Activated CD8-positive, alpha-beta memory T cell treated with anti-CD3 and anti-CD28 coated beads, Interleukin-2, amount 10 ng/mL, durations not matched to agents 7 days and 5 days (primary cell): ENCODE data around the gene PLB1. TPM values are rescaled to one million over a fixed set of nuclear protein-coding genes. Genes with fewer than 3 reads are reported as not detected.
A peak's percentile ranks its signal among the peaks of the same experiment; 100 is the strongest.

Experiments used
- ATAC-seq: fragments of 150-1000 bp; cut with Tn5 transposase; one replicate; pipeline ENCODE4 v1.10.0; 2021; ENCODE audit warnings: moderate library complexity
- CTCF ChIA-PET: fragments of 350-600 bp; sonication (Branson Sonifier 250); formaldehyde crosslinking; loops from one replicate; lab custom pipeline; 2021; ENCODE audit warnings: antibody characterized with exemption; lab: Charles Lee
- DNase-seq: peaks from one replicate; pipeline ENCODE4 v3.0.0-alpha.2; 2020
- H3K27ac Mint-ChIP-seq: one replicate; pipeline ENCODE4 v1.8.0; 2021; ENCODE audit warnings: mild to moderate bottlenecking, mixed read lengths
- H3K27me3 Mint-ChIP-seq: one replicate; pipeline ENCODE4 v1.8.0; 2021; ENCODE audit warnings: mixed read lengths
- H3K36me3 Mint-ChIP-seq: one replicate; pipeline ENCODE4 v1.8.0; 2021; ENCODE audit warnings: mild to moderate bottlenecking, mixed read lengths
- H3K4me1 Mint-ChIP-seq: one replicate; pipeline ENCODE4 v1.8.0; 2021; ENCODE audit warnings: mixed read lengths
- H3K4me3 Mint-ChIP-seq: one replicate; pipeline ENCODE4 v1.8.0; 2021; ENCODE audit warnings: mild to moderate bottlenecking, moderate library complexity, mixed read lengths
- H3K9me3 Mint-ChIP-seq: one replicate; pipeline ENCODE4 v1.8.0; 2022; ENCODE audit warnings: low read depth, mixed read lengths
- total RNA-seq, 2 experiments: library from RNA; stranded (reverse); gene quantifications; one replicate each; pipeline ENCODE4 v1.2.3, GENCODE V29; 2021

PLB1 gene
- total RNA-seq, 2 experiments from 2014 or later = 0.67 to 1.2 TPM

DNA sequence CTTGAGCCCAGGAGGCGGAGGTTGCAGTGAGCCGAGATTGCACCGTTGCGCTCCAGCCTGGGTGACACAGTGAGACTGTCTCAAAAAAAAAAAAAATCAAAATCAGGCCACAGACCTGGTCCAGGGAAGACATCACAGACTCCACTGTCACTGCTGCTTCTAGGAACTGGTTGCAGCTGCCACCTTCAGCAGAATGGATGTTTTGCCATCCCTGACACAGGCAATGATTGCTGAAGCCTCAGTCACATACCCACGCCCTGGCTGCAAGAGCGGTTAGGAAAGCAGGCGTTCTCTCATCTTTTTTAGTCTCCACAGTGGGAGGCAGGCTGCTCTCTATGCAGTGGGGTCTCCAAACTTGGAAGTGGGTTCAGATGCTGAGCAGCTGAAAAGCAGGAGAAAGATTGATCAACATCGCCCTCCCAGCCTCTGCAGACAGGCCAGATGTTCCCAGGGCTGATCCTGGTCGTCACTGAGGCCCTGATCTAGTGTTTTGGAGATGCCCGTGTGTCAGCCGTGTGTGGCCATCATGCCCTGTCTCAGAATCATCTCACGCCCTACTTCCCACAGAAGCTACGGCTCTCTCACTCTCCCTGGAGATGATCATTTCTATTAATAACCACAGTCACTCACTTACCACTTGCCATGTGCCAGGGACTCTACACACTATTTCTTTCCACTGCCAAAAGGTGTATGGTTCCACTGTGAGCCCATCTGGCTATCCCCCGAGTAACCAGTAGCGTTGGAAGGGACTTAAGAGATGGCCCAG lies 91.8 kb downstream of the PLB1 start:
- Mint-ChIP-seq H3K4me3 (no peak overlapping the region), H3K4me1 (peaks cover 41% of the 10 kb centered on the region), H3K9me3 (no peaks in the 10 kb centered on the region), H3K27me3 (no peaks in the 10 kb centered on the region), H3K36me3 (no peaks in the 10 kb centered on the region), H3K27ac (peak overlapping the region; percentile 13)
- CTCF ChIA-PET = interaction anchor here (3.8 to 5.6 kb wide), 2 partner anchors 8 to 21 kb away, joined by 19 to 44 read pairs; no protein-coding TSS in a partner anchor
- DNase-seq = no peak
- no peak for ATAC-seq

- H3K4me3 Mint-ChIP-seq = no peak overlapping the region
- H3K9me3 Mint-ChIP-seq = no peaks in the 10 kb centered on the region
- CTCF ChIA-PET = interaction anchor here (2.9 kb wide), 1 partner anchor 22 kb away, joined by 14 read pairs; no protein-coding TSS in a partner anchor
- H3K27ac Mint-ChIP-seq = peak overlapping the region; percentile 13
- ATAC-seq (no peak), DNase-seq (no peak)
- no peaks in the 10 kb centered on the region for H3K36me3 Mint-ChIP-seq
- H3K27me3 Mint-ChIP-seq = no peaks in the 10 kb centered on the region
- peaks cover 41% of the 10 kb centered on the region for H3K4me1 Mint-ChIP-seq
Measured at GRCh38 chr2:28588292-28588670, 92.4 kb downstream of the PLB1 start.

DNA sequence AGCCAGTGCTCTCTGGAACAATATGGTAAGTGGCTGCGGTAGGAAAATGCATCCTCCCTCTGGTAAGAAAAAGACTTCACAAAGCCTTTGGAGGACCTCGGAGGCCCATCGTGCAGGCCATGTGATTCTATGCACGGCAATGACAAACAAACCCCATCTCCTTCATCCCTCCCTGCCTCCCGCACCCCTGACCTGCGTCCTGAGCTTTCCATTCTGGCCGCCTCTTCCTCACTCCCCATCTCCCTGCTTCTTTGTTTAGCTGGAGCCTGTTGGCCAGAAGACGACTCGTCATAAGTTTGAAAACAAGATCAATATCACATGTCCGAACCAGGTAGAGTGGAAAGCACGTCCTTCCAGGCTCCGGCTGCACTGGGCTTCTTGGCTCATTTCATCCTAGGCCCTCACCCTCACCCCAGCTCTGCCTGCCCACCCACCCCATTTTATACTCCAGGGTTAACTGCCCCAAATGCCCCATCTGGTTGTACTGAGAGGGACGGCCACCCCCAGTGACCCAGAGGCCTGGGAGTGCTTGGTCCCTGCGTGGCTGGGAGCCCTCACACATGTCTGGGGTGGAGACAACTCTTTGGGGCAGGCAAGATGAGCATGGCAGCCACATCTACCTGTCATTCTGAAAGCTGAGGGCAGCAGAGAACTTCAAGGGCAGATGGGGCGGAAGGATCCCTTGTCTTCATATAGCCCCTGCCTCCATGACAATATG lies 94.0 kb downstream of the PLB1 start:
- H3K4me3 Mint-ChIP-seq = no peak overlapping the region
- ATAC-seq = no peak
- H3K4me1 Mint-ChIP-seq = peaks cover 39% of the 10 kb centered on the region
- H3K27me3 Mint-ChIP-seq = no peaks in the 10 kb centered on the region
- CTCF ChIA-PET = interaction anchor here (2.9 to 8.6 kb wide), 2 partner anchors 23 to 163 kb away, joined by 14 to 142 read pairs; partner anchors contain the start of gene PPP1CB
- DNase-seq = no peak
- no peak overlapping the region for H3K27ac Mint-ChIP-seq
- no peaks in the 10 kb centered on the region for H3K9me3 Mint-ChIP-seq
- H3K36me3 Mint-ChIP-seq = no peaks in the 10 kb centered on the region

GRCh38 chr2:28590496-28591301 lies 94.8 kb downstream of the PLB1 start:
- Mint-ChIP-seq H3K36me3 (no peaks in the 10 kb centered on the region), H3K9me3 (no peaks in the 10 kb centered on the region), H3K4me1 (peaks cover 37% of the 10 kb centered on the region), H3K4me3 (no peak overlapping the region), H3K27me3 (no peaks in the 10 kb centered on the region), H3K27ac (no peak overlapping the region)
- CTCF ChIA-PET = interaction anchor here (2.9 to 8.6 kb wide), 2 partner anchors 24 to 162 kb away, joined by 14 to 142 read pairs; partner anchors contain the start of gene PPP1CB
- ATAC-seq (no peak), DNase-seq (no peak)

GRCh38 chr2:28591711-28592335 lies 96.0 kb downstream of the PLB1 start:
- CTCF ChIA-PET = interaction anchor here (1.1 to 8.6 kb wide), 7 partner anchors 12 to 219 kb away, joined by 4 to 142 read pairs (median 26); partner anchors contain the start of genes PPP1CB and SPDYA
- Mint-ChIP-seq H3K4me3 (no peak overlapping the region), H3K4me1 (peaks cover 31% of the 10 kb centered on the region)

GRCh38 chr2:28592481-28592880 lies 96.6 kb downstream of the PLB1 start:
- no peak for DNase-seq
- H3K4me1 Mint-ChIP-seq = peaks cover 24% of the 10 kb centered on the region
- H3K9me3 Mint-ChIP-seq = no peaks in the 10 kb centered on the region
- H3K36me3 Mint-ChIP-seq = peaks cover 2% of the 10 kb centered on the region
- H3K4me3 Mint-ChIP-seq = no peak overlapping the region
- no peak for ATAC-seq
- no peak overlapping the region for H3K27ac Mint-ChIP-seq
- no peaks in the 10 kb centered on the region for H3K27me3 Mint-ChIP-seq
- CTCF ChIA-PET = interaction anchor here (1.1 to 8.6 kb wide), 8 partner anchors 8 to 218 kb away, joined by 4 to 142 read pairs (median 34); partner anchors contain the start of genes PPP1CB and SPDYA

More at GRCh38 chr2:28591711-28592335, 96.0 kb downstream of the PLB1 start:
- ATAC-seq = no peak
- H3K9me3 Mint-ChIP-seq = no peaks in the 10 kb centered on the region
- no peak overlapping the region for H3K27ac Mint-ChIP-seq
- no peaks in the 10 kb centered on the region for H3K27me3 Mint-ChIP-seq
- DNase-seq = no peak
- H3K36me3 Mint-ChIP-seq = peaks cover 2% of the 10 kb centered on the region

DNA sequence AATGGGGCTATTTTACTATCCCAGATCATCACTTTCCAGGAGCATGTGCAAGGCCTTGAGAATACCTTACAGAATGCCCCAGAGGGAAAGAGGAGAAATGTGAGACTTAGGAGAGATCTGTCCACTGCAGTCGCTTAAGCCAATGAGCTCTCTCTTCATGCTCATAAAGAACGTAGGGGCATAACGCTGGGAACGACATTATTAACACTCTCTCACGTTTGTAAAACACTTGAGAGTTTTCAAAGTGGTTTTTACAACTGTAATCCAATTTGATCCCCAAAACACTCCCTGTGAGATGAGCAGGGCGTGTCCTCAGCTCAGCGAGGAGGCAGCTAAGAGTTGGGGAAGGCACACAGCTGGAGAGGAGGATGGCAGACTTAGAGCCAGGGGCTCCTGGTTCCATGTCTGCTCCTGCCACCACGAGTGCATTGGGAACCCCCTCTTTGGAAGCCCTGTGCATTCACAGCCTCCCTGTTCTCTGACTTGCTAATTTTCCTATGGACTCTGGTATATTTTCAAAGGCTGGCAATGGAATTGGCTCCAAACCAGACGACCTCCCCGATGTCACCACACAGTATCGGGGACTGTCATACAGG lies 97.4 kb downstream of the PLB1 start:
- CTCF ChIA-PET = interaction anchor here (0.8 to 8.6 kb wide), 27 partner anchors 9 to 277 kb away, joined by 3 to 142 read pairs (median 8); partner anchors contain the start of genes PPP1CB, SPDYA and TRMT61B
- Mint-ChIP-seq H3K4me1 (peaks cover 16% of the 10 kb centered on the region), H3K4me3 (no peak overlapping the region), H3K27ac (no peak overlapping the region), H3K9me3 (no peaks in the 10 kb centered on the region), H3K27me3 (no peaks in the 10 kb centered on the region), H3K36me3 (peaks cover 2% of the 10 kb centered on the region)
- no peak for DNase-seq
- no peak for ATAC-seq

DNA sequence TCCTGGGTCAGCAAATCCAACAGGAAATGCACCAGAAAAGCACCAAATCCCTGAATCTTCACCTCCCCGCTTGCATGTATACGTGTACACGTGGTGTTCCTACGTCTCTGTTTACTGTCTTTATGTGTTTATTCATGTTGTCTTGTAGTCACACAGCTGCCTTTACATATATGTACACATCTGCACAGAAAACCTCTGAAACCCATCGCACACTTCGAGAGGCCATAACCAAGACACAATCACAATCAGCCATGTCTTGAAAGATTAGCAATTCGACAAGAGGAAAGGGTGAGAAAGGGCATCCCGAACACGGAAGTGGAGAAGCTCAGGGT lies 98.1 kb downstream of the PLB1 start:
- peak overlapping the region; percentile 57 for H3K27ac Mint-ChIP-seq
- CTCF ChIA-PET = interaction anchor here (0.7 to 8.6 kb wide), 55 partner anchors 9 to 886 kb away, joined by 3 to 142 read pairs (median 4); partner anchors contain the start of genes PPP1CB and TRMT61B
- peaks cover 14% of the 10 kb centered on the region for H3K4me1 Mint-ChIP-seq
- no peak for ATAC-seq
- H3K9me3 Mint-ChIP-seq = no peaks in the 10 kb centered on the region
- H3K4me3 Mint-ChIP-seq = no peak overlapping the region
- peaks cover 2% of the 10 kb centered on the region for H3K36me3 Mint-ChIP-seq
- H3K27me3 Mint-ChIP-seq = no peaks in the 10 kb centered on the region
- DNase-seq = no peak

DNA sequence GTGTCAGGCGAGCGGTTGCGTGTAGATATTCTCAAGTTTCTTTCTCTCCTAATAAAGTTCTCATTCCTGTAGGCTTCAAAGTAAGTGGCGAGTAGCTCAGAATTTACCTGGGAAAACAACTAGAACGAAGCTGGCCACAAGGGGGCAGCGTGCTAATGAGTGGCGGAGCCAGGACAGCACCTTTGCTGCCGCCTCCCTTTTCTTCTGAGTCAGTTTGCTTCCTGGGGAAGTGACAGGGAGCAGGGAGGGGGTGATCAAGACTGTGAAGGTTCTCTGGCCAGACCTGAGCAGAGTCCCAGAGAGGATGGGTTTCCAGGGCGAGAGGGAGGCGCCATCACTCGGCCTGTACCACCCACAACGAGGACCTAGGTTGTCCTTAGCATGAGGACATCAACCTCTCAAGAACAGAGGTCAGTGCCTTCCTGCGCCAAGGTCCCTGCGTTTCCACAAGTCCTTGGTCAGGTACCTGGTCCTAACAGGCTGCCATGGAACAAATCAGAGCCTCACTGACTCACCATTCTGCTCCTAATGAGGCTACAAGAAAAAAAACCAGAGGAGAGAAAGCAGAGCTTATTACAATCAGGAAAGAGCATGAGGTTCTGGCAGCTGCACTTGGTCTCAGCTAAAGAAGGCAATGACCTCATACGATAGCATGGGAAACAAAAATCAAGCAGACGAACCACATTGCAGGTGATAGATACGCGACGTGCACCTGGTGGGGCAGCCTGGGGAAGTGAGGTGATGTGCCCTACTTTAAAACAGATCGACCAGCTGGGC lies 98.7 kb downstream of the PLB1 start:
- Mint-ChIP-seq H3K9me3 (no peaks in the 10 kb centered on the region), H3K4me3 (peak overlapping the region; percentile 6), H3K27me3 (no peaks in the 10 kb centered on the region), H3K36me3 (peaks cover 2% of the 10 kb centered on the region), H3K4me1 (peaks cover 14% of the 10 kb centered on the region), H3K27ac (peak overlapping the region; percentile 57)
- peak; percentile 89 for DNase-seq
- ATAC-seq = peak; percentile 91
- CTCF ChIA-PET = interaction anchor here (0.6 to 8.6 kb wide), 63 partner anchors 10 to 887 kb away, joined by 3 to 142 read pairs (median 4); partner anchors contain the start of genes PPP1CB and TRMT61B

GRCh38 chr2:28595323-28595722 lies 99.5 kb downstream of the PLB1 start:
- peaks cover 2% of the 10 kb centered on the region for H3K36me3 Mint-ChIP-seq
- no peak overlapping the region for H3K27ac Mint-ChIP-seq
- ATAC-seq (no peak), DNase-seq (no peak)
- H3K27me3 Mint-ChIP-seq = no peaks in the 10 kb centered on the region
- H3K9me3 Mint-ChIP-seq = no peaks in the 10 kb centered on the region
- CTCF ChIA-PET = interaction anchor here (0.6 to 8.6 kb wide), 42 partner anchors 11 to 887 kb away, joined by 3 to 142 read pairs (median 5); partner anchors contain the start of genes PPP1CB and TRMT61B
- no peak overlapping the region for H3K4me3 Mint-ChIP-seq
- peaks cover 14% of the 10 kb centered on the region for H3K4me1 Mint-ChIP-seq

GRCh38 chr2:28598484-28598883 lies 102.6 kb downstream of the PLB1 start:
- CTCF ChIA-PET = interaction anchor here (6.1 kb wide), 1 partner anchor 14 kb away, joined by 44 read pairs; no protein-coding TSS in a partner anchor
- H3K27me3 Mint-ChIP-seq = no peaks in the 10 kb centered on the region
- peaks cover 2% of the 10 kb centered on the region for H3K36me3 Mint-ChIP-seq
- H3K9me3 Mint-ChIP-seq = no peaks in the 10 kb centered on the region
- no peak for DNase-seq
- no peak for ATAC-seq
- H3K27ac Mint-ChIP-seq = no peak overlapping the region
- H3K4me1 Mint-ChIP-seq = peaks cover 18% of the 10 kb centered on the region
- H3K4me3 Mint-ChIP-seq = no peak overlapping the region
